ENCODE results near the gene PCDHGA6. TPM values are rescaled to one million over a fixed set of nuclear protein-coding genes. Genes with fewer than 3 reads are reported as not detected.
"Not testable (repeated sequence)": the region's sequence is repeated elsewhere in the genome, so short reads cannot be mapped to it uniquely, and the experiment has no call there.

Gene PCDHGA6
- total RNA-seq, 2 experiments from 2014 or later: 0.08 TPM

- not testable (repeated sequence) for H3K4me1 Mint-ChIP-seq, H3K27ac Mint-ChIP-seq, H3K4me3 Mint-ChIP-seq, DNase-seq
- Mint-ChIP-seq H3K27me3 (peaks cover 85% of the 10 kb centered on the region), H3K36me3 (peaks cover 23% of the 10 kb centered on the region), H3K9me3 (peaks cover 37% of the 10 kb centered on the region)
Observed at GRCh38 chr5:141375444-141376155, 1.9 kb downstream of the PCDHGA6 start.

- peaks cover 35% of the 10 kb centered on the region for H3K9me3 Mint-ChIP-seq
- no peak for DNase-seq
- H3K27ac Mint-ChIP-seq: no peak within 1 kb of the TSS
- peaks cover 2% of the 10 kb centered on the region for H3K4me1 Mint-ChIP-seq
- peak within 1 kb of the TSS; percentile 59 for H3K4me3 Mint-ChIP-seq
- H3K27me3 Mint-ChIP-seq: peaks cover 88% of the 10 kb centered on the region
- H3K36me3 Mint-ChIP-seq: peaks cover 2% of the 10 kb centered on the region
Observed at GRCh38 chr5:141382469-141383294, 9.0 kb downstream of the PCDHGA6 start, which contains the start of gene PCDHGA7. PCDHGA7 (plus strand) TSS chr5:141382742; CDS start chr5:141382900, 158 bp downstream.

- no peak overlapping the region for H3K4me3 Mint-ChIP-seq
Observed at GRCh38 chr5:141383345-141383744, 9.7 kb downstream of the PCDHGA6 start.

GRCh38 chr5:141384471-141385267, 11.0 kb downstream of the PCDHGA6 start:
- Mint-ChIP-seq H3K36me3 (peaks cover 13% of the 10 kb centered on the region), H3K27me3 (peaks cover 89% of the 10 kb centered on the region), H3K4me3 (no peak overlapping the region), H3K9me3 (peaks cover 41% of the 10 kb centered on the region), H3K27ac (no peak overlapping the region), H3K4me1 (peaks cover 2% of the 10 kb centered on the region)
- no peak for DNase-seq

More at GRCh38 chr5:141383345-141383744, 9.7 kb downstream of the PCDHGA6 start:
- Mint-ChIP-seq H3K27me3 (peaks cover 86% of the 10 kb centered on the region), H3K36me3 (peaks cover 4% of the 10 kb centered on the region), H3K4me1 (peaks cover 2% of the 10 kb centered on the region), H3K27ac (no peak overlapping the region), H3K9me3 (peaks cover 38% of the 10 kb centered on the region)
- no peak for DNase-seq

- H3K27ac Mint-ChIP-seq, DNase-seq, H3K4me1 Mint-ChIP-seq: not testable (repeated sequence)
- Mint-ChIP-seq H3K27me3 (peaks cover 85% of the 10 kb centered on the region), H3K36me3 (peaks cover 17% of the 10 kb centered on the region), H3K9me3 (peaks cover 47% of the 10 kb centered on the region), H3K4me3 (peak within 1 kb of the TSS; percentile 37)
Observed at GRCh38 chr5:141387557-141388311, 14.0 kb downstream of the PCDHGA6 start, which contains the start of gene PCDHGB4. PCDHGB4 (plus strand) TSS chr5:141387698; CDS start chr5:141387885, 187 bp downstream.

GRCh38 chr5:141388661-141389060, 15.0 kb downstream of the PCDHGA6 start:
- Mint-ChIP-seq H3K27me3 (peaks cover 84% of the 10 kb centered on the region), H3K4me1 (no peaks in the 10 kb centered on the region), H3K36me3 (peaks cover 21% of the 10 kb centered on the region), H3K9me3 (peaks cover 48% of the 10 kb centered on the region), H3K27ac (no peak overlapping the region), H3K4me3 (no peak overlapping the region)
- no peak for DNase-seq

GRCh38 chr5:141389153-141390042, 15.7 kb downstream of the PCDHGA6 start:
- H3K4me1 Mint-ChIP-seq: no peaks in the 10 kb centered on the region
- no peak overlapping the region for H3K27ac Mint-ChIP-seq
- no peak for DNase-seq
- H3K4me3 Mint-ChIP-seq: no peak overlapping the region
- peaks cover 48% of the 10 kb centered on the region for H3K9me3 Mint-ChIP-seq
- H3K27me3 Mint-ChIP-seq: peaks cover 84% of the 10 kb centered on the region
- peaks cover 26% of the 10 kb centered on the region for H3K36me3 Mint-ChIP-seq

- no peak within 1 kb of the TSS for H3K4me3 Mint-ChIP-seq
- H3K36me3 Mint-ChIP-seq: peaks cover 24% of the 10 kb centered on the region
- H3K4me1 Mint-ChIP-seq: no peaks in the 10 kb centered on the region
- H3K27ac Mint-ChIP-seq: no peak within 1 kb of the TSS
- peaks cover 35% of the 10 kb centered on the region for H3K9me3 Mint-ChIP-seq
- peaks cover 82% of the 10 kb centered on the region for H3K27me3 Mint-ChIP-seq
- DNase-seq: no peak
Observed at GRCh38 chr5:141392429-141393198, 18.9 kb downstream of the PCDHGA6 start, which contains the start of gene PCDHGA8. PCDHGA8 (plus strand) TSS chr5:141392633; CDS start chr5:141392814, 181 bp downstream.

- Mint-ChIP-seq H3K27ac (no peak overlapping the region), H3K27me3 (peaks cover 82% of the 10 kb centered on the region), H3K36me3 (peaks cover 23% of the 10 kb centered on the region), H3K9me3 (peaks cover 33% of the 10 kb centered on the region), H3K4me1 (no peaks in the 10 kb centered on the region), H3K4me3 (no peak overlapping the region)
- DNase-seq: no peak
Observed at GRCh38 chr5:141393267-141393666, 19.6 kb downstream of the PCDHGA6 start.

GRCh38 chr5:141394401-141395187, 20.9 kb downstream of the PCDHGA6 start:
- DNase-seq, H3K4me3 Mint-ChIP-seq, H3K27ac Mint-ChIP-seq, H3K4me1 Mint-ChIP-seq: not testable (repeated sequence)
- Mint-ChIP-seq H3K9me3 (peaks cover 33% of the 10 kb centered on the region), H3K27me3 (peaks cover 82% of the 10 kb centered on the region), H3K36me3 (peaks cover 20% of the 10 kb centered on the region)

- Mint-ChIP-seq H3K4me3 (peak within 1 kb of the TSS; percentile 61), H3K9me3 (peaks cover 30% of the 10 kb centered on the region), H3K27me3 (peaks cover 81% of the 10 kb centered on the region), H3K36me3 (peaks cover 21% of the 10 kb centered on the region)
- H3K4me1 Mint-ChIP-seq, H3K27ac Mint-ChIP-seq: not testable (repeated sequence)
- DNase-seq: peak; percentile 53
Observed at GRCh38 chr5:141397756-141398551, 24.3 kb downstream of the PCDHGA6 start, which contains the start of gene PCDHGB5. PCDHGB5 (plus strand) TSS chr5:141397947; CDS start chr5:141398128, 181 bp downstream.

All from activated naive CD8-positive, alpha-beta T cell treated with anti-CD3 and anti-CD28 coated beads for 36 hours (primary cell).